T-helper 2 cell treated with Interferon-gamma antibody and Interleukin-4, amounts not matched to agents 100 ng/mL and 5 ng/mL, for 36 hours (primary cell): ENCODE results near the gene RAMP3. TPM values are rescaled to one million over a fixed set of nuclear protein-coding genes. Genes with fewer than 3 reads are reported as not detected.
"Not testable (repeated sequence)": the region's sequence is repeated elsewhere in the genome, so short reads cannot be mapped to it uniquely, and the experiment has no call there.

Experiments used
- intact Hi-C: fragments of 100-400 bp; cut with micrococcal nuclease; formaldehyde crosslinking; loops from one replicate; pipeline ENCODE4 v1.15.1; 2023
- total RNA-seq: library from RNA; stranded (reverse); gene quantifications from 2 replicates; pipeline ENCODE4 v1.2.3, GENCODE V29; 2022

Gene RAMP3
- total RNA-seq, 1 donor from 2014 or later = not detected

DNA sequence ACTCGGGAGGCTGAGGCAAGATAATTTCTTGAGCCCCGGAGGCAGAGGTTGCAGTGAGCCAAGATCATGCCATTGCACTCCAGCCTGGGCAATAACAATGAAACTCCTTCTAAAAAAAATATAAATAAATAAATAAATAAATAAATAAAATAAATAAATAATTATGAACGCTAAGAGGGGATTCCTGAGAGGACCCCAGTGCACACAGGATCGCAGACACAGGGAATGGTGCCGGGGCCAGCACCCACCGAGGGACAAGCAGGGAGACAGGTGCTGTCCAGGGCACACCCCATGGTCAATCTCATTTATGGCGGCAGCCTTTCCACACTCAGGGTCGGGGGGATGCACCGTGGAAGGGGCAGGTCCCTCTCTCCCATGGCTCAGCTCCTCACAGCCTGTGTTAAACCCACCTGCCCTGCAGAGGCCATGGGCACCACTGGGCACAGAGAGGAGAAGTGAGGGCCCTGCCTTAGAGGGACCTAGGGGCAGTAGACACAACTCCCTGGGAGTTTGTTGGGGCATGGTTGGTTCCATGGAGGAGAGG is 2.2 kb upstream of the RAMP3 start:
- intact Hi-C loops = loop anchor here (10.0 kb wide), 1 partner anchor 59 kb away; no protein-coding TSS in a partner anchor

DNA sequence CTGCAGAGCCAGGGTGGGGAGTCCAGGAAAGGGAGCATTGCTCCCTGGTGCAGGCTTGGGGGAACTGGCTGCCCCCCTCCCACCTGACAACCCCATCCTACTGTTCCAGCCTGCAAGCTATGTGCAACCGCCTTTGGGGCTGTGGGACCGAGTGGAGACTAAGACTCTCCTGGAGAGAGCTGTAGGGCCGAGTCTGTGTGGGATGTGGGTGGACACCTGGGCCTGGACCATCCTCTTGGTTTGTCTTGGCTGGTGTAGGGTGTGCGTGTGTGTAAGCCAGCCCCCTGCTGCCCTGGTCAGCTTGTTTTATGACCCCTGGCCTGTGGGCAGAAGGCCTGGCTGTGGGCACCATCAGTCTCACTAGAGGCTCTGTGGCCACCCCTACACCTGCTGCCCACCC is 1.6 kb upstream of the RAMP3 start:
- intact Hi-C loops = loop anchor here (10.0 kb wide), 1 partner anchor 59 kb away; no protein-coding TSS in a partner anchor

DNA sequence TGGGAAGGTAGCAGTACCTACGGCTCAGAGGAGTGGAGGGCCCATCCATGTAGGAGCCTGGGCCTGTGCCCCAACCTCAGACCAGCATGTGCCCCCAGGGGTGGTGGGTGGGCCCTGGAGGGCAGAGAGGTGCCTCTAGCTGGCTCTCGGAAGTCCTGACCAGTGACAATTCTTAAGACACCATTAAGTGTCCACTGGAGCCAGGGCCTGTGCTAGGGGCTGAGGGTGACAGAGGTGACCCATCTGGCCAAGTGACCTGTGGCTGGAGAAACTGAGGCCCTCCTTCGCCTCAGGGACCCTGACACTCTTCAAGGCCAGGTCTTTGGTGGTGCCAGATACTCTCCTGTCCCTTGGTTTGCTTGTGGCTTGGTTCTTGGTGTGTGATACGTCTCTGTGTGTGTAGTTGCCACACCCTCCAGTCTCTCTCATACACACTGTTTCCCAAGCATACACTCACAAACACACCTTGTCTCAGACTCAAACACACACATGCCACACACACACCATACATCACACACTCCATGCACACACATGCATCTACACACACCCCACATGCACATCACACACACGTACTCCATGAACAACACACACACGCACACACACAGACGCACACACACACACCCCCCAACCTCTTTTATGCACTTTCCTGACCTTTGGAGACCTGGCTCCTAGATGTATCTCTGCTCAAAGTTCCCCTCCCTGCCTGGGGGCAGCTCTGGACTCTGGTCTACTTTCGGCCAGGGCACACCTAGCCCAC is 897 bp upstream of the RAMP3 start:
- intact Hi-C loops = loop anchor here (10.0 kb wide), 1 partner anchor 58 kb away; no protein-coding TSS in a partner anchor

DNA sequence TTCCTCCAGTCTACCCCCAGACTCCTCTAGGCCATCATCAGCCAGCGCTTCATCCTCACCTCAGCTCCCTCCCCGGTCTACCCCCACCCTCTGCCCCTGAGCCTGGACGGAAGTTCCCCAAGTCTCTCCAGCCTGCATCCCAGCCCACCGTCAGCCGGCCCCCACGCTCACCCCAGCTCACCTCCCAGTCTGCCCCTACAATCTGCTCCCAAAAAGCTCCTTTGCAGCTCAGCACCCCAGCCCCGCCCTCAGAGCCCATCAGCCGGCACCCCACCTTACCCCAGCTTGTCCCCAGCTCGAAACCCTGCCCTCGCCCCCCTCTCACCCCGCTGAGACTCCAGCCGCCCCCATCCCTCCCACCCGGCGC is 322 bp upstream of the RAMP3 start:
- intact Hi-C loops = loop anchor here (10.0 kb wide), 1 partner anchor 58 kb away; no protein-coding TSS in a partner anchor

DNA sequence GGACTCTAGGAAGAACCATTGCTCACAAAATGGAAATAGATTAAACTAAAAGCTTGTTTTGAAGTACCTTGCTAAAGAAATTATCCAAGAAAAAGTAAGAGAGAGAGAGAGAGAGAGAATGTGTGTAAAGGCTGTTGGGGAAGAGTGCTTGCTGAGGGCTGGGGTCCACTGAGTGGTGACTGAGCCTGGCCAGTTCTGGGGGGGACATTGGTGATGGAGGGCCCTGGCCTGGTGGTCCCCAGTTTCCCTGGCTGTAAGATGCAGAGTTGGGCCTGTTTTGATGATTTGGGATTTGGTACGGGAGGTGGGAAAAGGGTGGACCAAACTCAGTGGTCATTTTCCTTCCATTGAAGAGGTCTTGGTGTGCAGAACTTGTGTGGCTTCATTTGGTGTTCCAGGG is 880 bp downstream of the RAMP3 start:
- intact Hi-C loops = loop anchor here (10.0 kb wide), 1 partner anchor 56 kb away; no protein-coding TSS in a partner anchor

DNA sequence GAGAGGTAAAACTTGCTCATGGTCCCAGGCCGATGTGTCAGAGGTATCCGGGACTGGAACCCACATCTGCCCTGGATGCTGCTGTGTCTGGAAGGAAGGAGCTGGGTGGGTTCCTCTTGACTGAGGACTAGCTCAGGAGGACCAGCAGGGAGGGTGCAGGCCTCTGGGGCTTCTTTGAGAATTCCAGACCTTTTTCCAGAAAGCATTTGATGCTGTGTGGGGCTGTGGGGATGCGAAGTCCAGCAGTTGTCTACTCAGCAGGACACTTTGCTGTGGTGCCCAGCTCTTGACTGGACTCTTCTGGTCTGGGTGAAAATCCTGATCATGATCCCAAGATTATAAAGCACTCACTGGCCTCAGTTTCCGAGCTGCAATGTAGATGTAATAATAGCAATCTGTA is 1.7 kb downstream of the RAMP3 start:
- intact Hi-C loops = loop anchor here (10.0 kb wide), 1 partner anchor 56 kb away; no protein-coding TSS in a partner anchor

DNA sequence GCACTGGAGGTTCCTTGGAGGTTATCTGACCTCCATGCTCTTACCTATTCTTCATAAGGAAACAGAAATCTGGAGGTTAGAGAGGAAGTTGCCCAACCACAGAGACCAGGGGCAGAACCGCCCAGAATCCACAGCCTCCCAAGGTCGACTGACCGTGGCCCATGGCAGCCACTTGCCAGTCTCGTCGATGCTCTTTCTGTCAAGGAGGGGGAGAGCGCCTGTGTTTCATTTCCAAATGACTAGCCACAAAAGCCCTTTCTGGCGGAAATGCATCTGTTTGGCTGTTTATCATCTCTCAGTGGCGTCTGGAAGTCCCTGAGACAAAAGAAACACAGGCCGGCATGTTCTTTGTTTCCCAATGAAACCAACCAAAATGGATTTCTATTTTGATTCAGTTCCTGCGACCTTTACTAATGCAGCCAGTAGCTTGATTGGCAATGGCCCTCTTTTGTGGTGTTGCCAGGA is 2.9 kb downstream of the RAMP3 start:
- intact Hi-C loops = no loop called here

DNA sequence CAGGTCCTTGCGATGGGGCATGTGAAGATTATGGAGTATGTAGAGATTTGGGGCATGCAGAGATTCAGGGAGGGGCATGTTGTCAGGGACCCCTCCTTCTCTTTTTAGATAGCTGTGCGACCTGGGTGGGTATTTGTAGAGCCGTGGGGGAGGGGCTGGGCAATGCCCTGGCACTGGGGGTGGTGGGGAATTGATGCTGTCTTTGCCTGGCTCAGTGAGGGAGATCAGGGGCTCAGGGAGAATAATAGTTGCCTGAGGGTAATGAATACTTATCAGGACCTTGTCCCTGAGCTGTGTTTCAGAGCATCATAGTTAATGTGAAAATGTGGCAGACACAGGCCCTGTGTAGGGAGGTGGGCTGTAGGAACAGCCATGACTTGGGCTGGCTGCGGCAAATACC is 3.5 kb downstream of the RAMP3 start:
- intact Hi-C loops = no loop called here

DNA sequence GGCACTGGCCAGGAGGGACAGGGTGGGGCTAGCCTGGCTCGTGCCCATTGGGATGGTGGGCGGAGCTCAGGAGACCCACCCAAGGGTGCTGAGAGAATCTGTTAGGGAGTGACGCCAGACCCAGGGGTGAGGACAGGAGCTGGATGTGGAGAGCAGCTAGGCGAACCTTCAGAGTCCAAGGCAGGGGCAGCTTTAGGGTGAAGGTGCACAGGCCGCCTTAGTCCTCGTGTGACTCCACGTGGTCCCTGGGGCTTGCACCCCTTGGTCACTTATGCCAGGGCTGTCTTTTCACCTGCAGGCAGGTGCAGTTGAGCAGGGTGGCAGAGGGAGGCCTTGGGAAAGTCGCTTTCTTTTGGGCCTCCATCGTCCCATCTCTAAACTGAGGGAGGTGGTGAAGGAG is 4.3 kb downstream of the RAMP3 start:
- intact Hi-C loops = no loop called here

DNA sequence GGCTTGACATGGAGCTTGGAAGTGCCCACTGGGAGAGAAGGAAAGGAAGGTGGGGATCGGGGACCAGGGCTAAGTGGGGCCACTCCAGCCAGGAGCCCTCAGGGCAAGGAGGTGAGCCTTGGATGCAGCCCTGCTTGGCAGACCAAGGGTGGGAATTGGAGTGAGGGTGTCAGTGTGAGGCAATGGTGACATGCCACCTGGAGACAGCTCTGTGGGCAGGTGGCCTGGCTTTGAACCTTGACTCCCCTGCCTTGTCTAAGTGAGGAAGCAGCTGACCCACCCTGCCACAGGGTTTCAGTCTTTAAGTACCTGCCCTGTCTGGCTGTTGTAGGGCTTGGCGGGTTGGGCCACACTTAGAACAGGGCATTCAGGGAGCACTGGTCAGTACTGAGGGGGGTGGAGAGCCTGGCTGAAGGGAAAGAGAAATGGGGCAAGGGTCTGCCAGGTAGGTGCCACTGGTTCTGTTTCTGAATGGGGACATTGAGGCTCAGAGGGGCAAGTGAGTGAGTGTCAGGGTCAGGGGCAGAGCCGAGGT is 4.8 kb downstream of the RAMP3 start:
- intact Hi-C loops = no loop called here

DNA sequence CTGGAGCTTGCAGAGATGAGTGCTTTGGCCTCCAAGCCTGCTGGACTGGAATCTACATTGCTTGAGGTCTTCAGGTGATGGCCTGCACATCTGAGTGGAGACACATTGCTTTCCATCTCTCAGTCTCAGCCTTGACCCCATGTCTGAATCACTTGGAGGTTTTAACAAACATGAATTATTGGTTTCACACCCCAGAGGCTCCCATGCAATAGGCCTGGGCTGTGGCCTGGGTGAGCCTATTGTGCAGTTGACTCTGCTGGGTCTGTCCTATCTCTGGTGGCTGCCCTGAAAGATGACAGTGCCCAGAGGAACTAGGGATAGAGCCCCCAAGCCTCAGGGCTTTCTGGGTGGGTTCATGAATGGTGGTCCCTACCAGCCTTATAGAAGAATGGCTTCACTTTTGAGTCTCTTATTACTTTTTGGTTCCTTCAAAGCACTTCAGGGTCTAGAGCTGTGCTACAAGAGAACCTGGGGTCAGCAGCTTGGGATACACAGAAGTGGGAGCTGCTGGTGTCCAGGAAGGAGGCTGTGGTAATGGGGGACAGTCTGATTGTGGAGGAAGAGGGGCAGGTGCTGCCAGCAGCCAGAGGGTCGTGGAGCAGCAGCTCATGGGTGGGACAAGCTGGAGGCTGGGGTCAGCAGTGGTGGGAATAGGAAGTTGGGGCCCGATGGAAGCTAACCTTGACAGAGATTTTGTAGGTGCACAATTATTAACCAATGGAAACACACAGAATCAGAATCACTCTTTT is 5.5 kb downstream of the RAMP3 start:
- intact Hi-C loops = no loop called here

DNA sequence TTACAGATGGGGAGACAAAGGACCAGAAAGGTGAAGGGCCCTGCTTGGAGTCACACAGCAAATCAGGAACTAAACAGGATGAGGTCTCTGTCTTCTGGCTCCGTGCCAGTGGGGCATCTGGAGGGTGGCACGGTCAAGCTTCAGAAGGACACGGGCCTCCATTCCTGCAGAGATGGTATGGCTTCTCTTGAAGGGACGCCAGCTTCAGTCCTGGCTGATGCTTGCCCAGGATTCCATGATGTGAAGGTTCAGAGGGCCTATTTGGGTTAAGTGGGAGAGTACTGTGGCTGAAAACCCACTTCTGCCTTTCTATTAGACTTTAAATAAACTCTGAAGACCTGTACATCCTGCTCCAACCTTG is 6.1 kb downstream of the RAMP3 start:
- intact Hi-C loops = no loop called here

DNA sequence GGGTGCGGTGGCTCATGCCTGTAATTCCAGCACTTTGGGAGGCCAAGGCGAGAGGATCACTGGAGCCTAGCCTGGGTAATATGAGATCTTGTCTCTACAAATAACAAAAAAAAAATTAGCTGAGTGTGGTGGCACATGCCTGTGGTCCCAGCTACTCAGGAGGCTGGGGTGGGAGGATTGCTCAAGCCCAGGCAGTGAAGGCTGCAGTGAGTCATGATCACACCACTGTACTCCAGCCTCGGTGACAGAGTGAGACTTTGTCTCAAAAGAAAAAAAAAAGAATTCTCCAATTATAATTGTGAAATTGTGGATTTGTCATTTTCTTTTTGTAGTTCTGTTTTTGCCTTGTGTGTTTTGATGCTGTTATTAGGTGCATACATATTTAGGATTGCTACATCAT is 6.7 kb downstream of the RAMP3 start:
- intact Hi-C loops = not testable (repeated sequence)

DNA sequence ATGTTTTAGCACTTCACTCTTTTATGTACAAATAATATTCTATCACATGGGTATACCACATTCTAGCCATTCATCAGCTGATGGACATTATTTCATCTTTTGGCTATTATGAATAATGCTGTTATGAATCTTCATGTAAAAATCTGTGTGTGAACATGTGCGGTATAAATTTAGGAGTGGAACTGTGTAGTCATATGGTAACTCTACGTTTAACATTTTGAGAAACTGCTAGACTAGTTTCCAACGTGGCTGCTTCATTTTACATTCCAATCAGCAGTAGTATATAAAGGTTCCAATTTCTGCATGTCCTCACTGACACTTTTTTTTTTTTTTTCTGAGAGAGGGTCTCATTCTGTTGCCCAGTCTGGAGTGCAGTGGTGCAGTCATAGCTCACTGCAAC is 8.3 kb downstream of the RAMP3 start:
- intact Hi-C loops = no loop called here

DNA sequence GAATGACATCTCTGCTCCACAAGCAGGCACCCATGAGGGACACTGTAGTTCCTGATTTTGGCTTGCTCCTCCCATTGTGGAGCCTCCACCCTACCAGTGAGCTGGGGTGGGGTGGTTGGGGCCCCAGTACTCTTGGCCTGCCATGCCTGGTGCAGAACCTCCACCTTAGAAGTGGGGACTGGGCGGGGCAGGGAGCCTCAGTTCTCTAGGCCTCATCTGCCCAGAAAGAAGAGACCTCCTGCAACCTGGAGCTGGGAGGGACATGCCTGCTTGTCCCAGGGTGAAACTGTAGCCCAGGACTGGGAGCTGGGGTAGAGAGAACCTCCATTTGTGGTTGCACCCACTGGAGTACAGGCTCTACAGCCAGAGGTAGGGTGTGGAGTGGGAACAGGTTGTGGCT is 14.4 kb downstream of the RAMP3 start:
- intact Hi-C loops = no loop called here

DNA sequence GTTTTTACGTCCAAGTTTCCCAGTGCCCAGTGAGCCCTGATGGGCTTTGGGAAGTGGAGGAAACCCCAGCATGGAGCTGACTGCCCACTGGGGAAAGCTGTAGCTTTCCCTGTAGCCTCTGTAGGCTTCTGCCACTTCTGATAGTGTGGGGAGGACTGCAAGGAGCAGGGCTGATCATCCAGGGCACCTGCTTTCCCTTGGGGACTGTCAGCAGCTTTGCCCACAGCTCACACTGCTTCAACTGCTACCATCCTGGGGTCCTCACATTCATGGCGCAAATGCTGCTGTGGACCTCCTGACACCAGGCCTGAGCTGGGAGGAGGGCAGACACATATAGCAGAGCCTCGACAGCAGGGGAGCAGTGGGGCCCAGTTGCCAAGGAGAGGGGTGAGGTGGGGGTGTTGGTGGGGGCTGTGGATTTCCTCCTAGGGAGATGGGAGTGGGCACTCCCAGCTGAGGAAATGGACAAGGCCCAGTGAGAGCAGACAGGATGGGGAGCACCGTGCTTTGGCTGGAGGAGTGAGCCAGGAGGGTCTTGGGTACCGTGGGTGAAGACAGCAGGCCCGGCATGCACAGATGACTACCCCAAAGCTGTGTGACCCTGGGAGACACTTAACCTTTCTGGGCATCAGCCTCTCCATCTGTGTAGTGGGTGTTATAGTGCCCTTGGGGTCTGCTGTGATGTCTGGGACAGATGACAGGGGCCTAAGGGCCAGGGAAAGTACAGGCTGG is 16.2 kb downstream of the RAMP3 start:
- intact Hi-C loops = no loop called here

DNA sequence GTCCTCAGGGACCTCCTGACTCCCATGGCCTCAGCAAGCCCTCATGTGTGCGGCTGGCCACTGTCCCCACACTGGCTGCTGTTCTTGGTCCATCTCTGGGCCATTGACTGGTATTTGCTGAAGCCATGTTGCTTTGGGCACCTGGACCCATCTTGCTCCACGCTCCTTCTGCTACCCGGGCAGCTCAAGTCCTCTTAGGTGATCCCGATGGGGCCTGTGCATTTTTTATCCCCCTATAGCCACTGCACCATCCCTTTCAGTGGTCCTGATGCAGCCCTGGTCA is 16.7 kb downstream of the RAMP3 start:
- intact Hi-C loops = no loop called here

DNA sequence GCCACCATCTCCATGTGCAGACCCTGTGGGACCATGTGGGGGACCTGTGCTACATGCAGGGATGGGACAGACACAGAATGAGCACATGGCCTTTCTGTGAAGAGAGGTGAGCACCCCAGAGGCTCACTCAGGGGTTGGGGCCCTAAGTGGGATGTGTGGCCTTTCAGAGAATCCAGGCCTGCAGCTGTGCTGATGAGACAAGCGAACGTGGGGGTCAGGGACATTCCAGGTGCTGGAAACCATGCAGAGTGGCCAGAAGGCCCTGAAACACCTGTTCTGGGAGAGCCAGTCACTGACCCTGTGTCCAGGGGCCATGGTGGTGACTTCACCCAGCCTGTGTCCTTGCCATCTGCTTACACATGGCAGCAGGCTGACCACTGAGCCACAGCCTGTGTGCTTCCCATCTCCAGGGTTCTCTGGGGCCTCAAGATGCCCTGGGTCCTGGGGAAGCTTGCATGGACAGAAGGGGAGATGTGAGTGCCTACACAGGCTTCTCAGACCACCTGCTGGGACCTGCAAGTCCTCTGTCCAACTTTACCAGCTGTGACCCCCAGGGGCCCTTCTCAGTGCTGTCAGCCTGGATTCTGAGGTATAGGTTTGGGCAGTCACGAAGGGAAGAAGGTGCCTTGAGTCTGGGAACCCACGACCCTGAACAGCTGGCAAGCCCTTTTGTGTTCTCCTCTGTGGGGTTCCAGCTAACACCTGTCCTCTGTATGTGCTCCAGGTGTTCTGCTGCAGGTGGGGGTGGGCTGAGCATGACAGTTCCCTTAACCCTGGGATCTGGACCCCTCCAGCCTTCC is 17.6 kb downstream of the RAMP3 start:
- intact Hi-C loops = no loop called here

DNA sequence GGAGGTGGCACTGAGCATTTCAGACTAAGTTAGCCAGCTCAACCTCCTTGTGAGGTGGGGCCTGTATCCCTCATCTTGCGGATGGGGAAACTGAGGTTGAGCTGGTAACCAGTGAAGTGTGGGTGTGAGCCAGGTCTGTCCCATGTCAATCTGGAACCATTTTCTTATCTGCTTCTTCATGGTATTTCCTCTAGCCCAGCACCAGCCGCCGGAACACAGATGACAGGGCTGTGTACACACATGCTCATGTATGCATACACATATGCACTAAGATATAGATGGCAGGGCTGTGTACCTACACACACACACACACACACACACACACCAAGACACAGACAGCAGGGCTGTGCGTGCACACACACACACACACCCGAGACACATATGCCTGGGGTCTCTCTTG is 18.5 kb downstream of the RAMP3 start:
- intact Hi-C loops = no loop called here

DNA sequence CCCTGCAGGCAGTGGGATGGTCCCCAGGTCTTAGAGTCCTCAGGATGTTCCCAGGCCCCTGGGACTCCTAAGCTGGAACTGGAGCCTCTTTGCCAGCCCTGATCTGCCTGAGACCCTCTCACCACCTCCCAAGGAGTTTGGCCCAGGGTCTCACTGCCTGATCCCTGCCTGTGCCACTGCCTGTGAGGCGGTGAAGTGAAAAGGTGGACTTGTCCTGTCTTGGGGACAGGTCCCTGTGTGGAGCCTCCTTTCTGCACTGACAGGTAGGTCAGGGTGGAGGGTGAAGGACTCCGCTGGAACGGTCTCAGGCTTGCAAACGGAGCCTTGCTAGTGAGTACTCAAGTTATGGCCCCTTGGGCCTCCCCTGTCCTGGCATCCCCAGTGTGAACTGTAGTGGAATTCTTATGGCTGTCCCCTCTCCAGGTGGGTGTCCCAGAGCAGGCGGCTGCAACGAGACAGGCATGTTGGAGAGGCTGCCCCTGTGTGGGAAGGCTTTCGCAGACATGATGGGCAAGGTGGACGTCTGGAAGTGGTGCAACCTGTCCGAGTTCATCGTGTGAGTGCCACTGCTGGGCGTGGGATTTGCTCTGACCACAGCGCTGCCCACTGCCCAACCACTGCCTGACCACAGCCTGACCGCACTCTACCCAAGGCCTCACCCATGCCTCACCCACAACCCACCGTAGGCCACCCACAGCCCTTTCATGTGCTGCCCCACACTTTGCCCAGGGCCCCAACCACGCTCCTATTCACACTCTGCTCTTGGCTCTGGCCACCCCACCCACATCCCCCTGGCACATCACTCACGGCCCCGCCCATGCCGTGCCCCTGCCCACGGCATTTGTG is 19.5 kb downstream of the RAMP3 start:
- intact Hi-C loops = no loop called here
